SK-N-SH (cell line): ENCODE results near the gene BMAL2. TPM values are rescaled to one million over a fixed set of nuclear protein-coding genes. Genes with fewer than 3 reads are reported as not detected.

Source experiments
- CTCF ChIA-PET: fragments of 300-600, 350-600 bp; formaldehyde crosslinking; extraction: SDS; loops from one replicate; lab custom pipeline; 2021; lab: Yijun Ruan, JAX
- POLR2A ChIA-PET: fragments of 350-600 bp; sonication (Branson Sonifier 250); formaldehyde crosslinking; extraction: SDS; loops from one replicate; lab custom pipeline; 2020; ENCODE audit warnings: antibody characterized with exemption, inconsistent platforms; lab: Yijun Ruan, JAX
- DNase-seq: peaks from one replicate; pipeline ENCODE4 v3.0.0; 2012
- H2AFZ ChIP-seq: fragments of 200-600 bp; sonication (generic); 2 replicates; pipeline ENCODE4 v1.8.1; 2016; ENCODE audit warnings: antibody characterized with exemption, mild to moderate bottlenecking, low read depth
- H3F3A ChIP-seq: fragments of 200-600 bp; sonication (generic); replicated peaks from 2 replicates; pipeline ENCODE3; 2016; ENCODE audit warnings: antibody characterized with exemption, mild to moderate bottlenecking; ENCODE audit not compliant: insufficient read depth
- H3K27ac ChIP-seq, 2 experiments: fragments of 200-500 bp in 1 of 2; fragments of 200-600 bp in 1 of 2; sonication (Bioruptor generic) in 1 of 2; sonication (generic), shearing (Covaris generic) in 1 of 2; 2 replicates each; pipeline versions ENCODE4 v1.5.1 to v1.6.1; 2014 to 2016; ENCODE audit warnings: low read depth in 2 of 2, inconsistent platforms in 1 of 2, low read length in 1 of 2, mild to moderate bottlenecking in 1 of 2, mixed read lengths in 1 of 2
- H3K27me3 ChIP-seq: fragments of 200-600 bp; sonication (generic), shearing (Covaris generic); 2 replicates; pipeline ENCODE4 v1.6.1; 2016; ENCODE audit warnings: mixed run types; ENCODE audit not compliant: insufficient read depth
- H3K36me3 ChIP-seq, 2 experiments: fragments of 200-500 bp in 1 of 2; fragments of 200-600 bp in 1 of 2; sonication (Bioruptor generic) in 1 of 2; sonication (generic) in 1 of 2; replicated peaks in 1 of 2; 2 replicates each; pipeline versions ENCODE3 to v1.5.1; 2014 to 2016; ENCODE audit warnings: low read length in 1 of 2, mild to moderate bottlenecking in 1 of 2; ENCODE audit not compliant: insufficient read depth in 2 of 2, control insufficient read depth in 1 of 2
- H3K4me1 ChIP-seq, 2 experiments: fragments of 200-500 bp in 1 of 2; fragments of 200-600 bp in 1 of 2; sonication (Bioruptor generic) in 1 of 2; sonication (generic), shearing (Covaris generic) in 1 of 2; 2 replicates each; pipeline versions ENCODE4 v1.5.1 to v1.6.1; 2014 to 2016; ENCODE audit warnings: low read depth in 1 of 2, low read length in 1 of 2, mixed run types in 1 of 2; ENCODE audit not compliant: insufficient read depth in 2 of 2, control insufficient read depth in 1 of 2
- H3K4me2 ChIP-seq: fragments of 200-600 bp; sonication (generic), shearing (Covaris generic); 2 replicates; pipeline ENCODE4 v1.6.1; 2017; ENCODE audit warnings: mixed run types
- H3K4me3 ChIP-seq, 2 experiments: fragments of 200-500 bp in 1 of 2; fragments of 200-600 bp in 1 of 2; sonication (Bioruptor generic) in 1 of 2; sonication (generic), shearing (Covaris generic) in 1 of 2; 2 replicates each; pipeline versions ENCODE4 v1.5.1 to v1.8.1; 2014 to 2016; ENCODE audit warnings: low read depth in 2 of 2, inconsistent platforms in 1 of 2, low read length in 1 of 2, mild to moderate bottlenecking in 1 of 2, mixed read lengths in 1 of 2, moderate library complexity in 1 of 2
- H3K79me2 ChIP-seq: fragments of 200-600 bp; sonication (generic); 2 replicates; pipeline ENCODE4 v1.8.1; 2017; ENCODE audit warnings: mild to moderate bottlenecking; ENCODE audit not compliant: insufficient read depth
- H3K9ac ChIP-seq: fragments of 200-600 bp; sonication (generic); 2 replicates; pipeline ENCODE4 v1.6.1; 2017; ENCODE audit warnings: mixed run types
- H3K9me2 ChIP-seq: fragments of 200-600 bp; sonication (generic); 2 replicates; pipeline ENCODE4 v1.6.1; 2017; ENCODE audit warnings: mixed run types
- H3K9me3 ChIP-seq: fragments of 200-600 bp; sonication (generic); 2 replicates; pipeline ENCODE4 v1.6.1; 2017; ENCODE audit warnings: mixed run types, mild to moderate bottlenecking, moderate library complexity
- H4K20me1 ChIP-seq: fragments of 200-600 bp; sonication (generic); 2 replicates; pipeline ENCODE4 v1.6.1; 2017; ENCODE audit warnings: mild to moderate bottlenecking, mixed run types; ENCODE audit not compliant: insufficient read depth
- CHD2 ChIP-seq: fragments of 150-350 bp; IDR thresholded peaks from 2 replicates; pipeline ENCODE4 v1.6.1; 2018; ENCODE audit warnings: low read length; ENCODE audit not compliant: partially characterized antibody
- FOXM1 ChIP-seq: IDR thresholded peaks from 2 replicates; pipeline ENCODE4 v1.4.0; 2012; ENCODE audit warnings: low read depth, mild to moderate bottlenecking
- GATA2 ChIP-seq: sonication (generic); formaldehyde crosslinking; IDR thresholded peaks from 2 replicates; pipeline ENCODE4 v1.5.0; 2020; ENCODE audit warnings: mild to moderate bottlenecking, missing genetic modification reagents
- JUND ChIP-seq: IDR thresholded peaks from 2 replicates; pipeline ENCODE4 v1.4.0; 2012
- MAX ChIP-seq: IDR thresholded peaks from 2 replicates; pipeline ENCODE4 v1.4.0; 2012; ENCODE audit warnings: low read depth
- MEF2A ChIP-seq: IDR thresholded peaks from 2 replicates; pipeline ENCODE4 v1.4.0; 2012; ENCODE audit warnings: low read depth, borderline replicate concordance
- NFIC ChIP-seq: IDR thresholded peaks from 2 replicates; pipeline ENCODE4 v1.4.0; 2012; ENCODE audit warnings: borderline replicate concordance
- RAD21 ChIP-seq: IDR thresholded peaks from 2 replicates; pipeline ENCODE4 v1.6.1; 2012; ENCODE audit warnings: mild to moderate bottlenecking, low read length
- RXRA ChIP-seq: IDR thresholded peaks from 2 replicates; pipeline ENCODE4 v1.4.0; 2012; ENCODE audit warnings: low read depth, mild to moderate bottlenecking, borderline replicate concordance
- SIN3A ChIP-seq: IDR thresholded peaks from 2 replicates; pipeline ENCODE4 v1.6.1; 2012; ENCODE audit warnings: low read depth, mild to moderate bottlenecking, low read length, moderate library complexity, borderline replicate concordance
- TAF1 ChIP-seq: IDR thresholded peaks from 2 replicates; pipeline ENCODE4 v1.6.1; 2012; ENCODE audit warnings: low read depth, mild to moderate bottlenecking, low read length, moderate library complexity, borderline replicate concordance
- TCF12 ChIP-seq: IDR thresholded peaks from 2 replicates; pipeline ENCODE4 v1.4.0; 2012
- USF1 ChIP-seq: IDR thresholded peaks from 2 replicates; pipeline ENCODE4 v1.4.0; 2012; ENCODE audit warnings: low read depth, borderline replicate concordance
- WGBS: methylation state at CpG from one replicate; pipeline ENCODE4 v1.1.6; 2017; ENCODE audit warnings: low lambda C conversion rate; 5-methylcytosine and 5-hydroxymethylcytosine counted together
- polyA plus RNA-seq, 3 experiments: library from polyadenylated mRNA; depleted of rRNA; stranded (reverse); fragments of >200 nt; gene quantifications; 2 replicates each; pipeline ENCODE4 v1.2.3, GENCODE V29; 2012
- TF ChIP-seq, protein P1 (sequence below): IDR thresholded peaks from 2 replicates; pipeline ENCODE4; 2012

Gene BMAL2
- polyA plus RNA-seq, 1 of the 3 experiments (the other 2 are of a cell fraction), result 6.4 TPM

DNA sequence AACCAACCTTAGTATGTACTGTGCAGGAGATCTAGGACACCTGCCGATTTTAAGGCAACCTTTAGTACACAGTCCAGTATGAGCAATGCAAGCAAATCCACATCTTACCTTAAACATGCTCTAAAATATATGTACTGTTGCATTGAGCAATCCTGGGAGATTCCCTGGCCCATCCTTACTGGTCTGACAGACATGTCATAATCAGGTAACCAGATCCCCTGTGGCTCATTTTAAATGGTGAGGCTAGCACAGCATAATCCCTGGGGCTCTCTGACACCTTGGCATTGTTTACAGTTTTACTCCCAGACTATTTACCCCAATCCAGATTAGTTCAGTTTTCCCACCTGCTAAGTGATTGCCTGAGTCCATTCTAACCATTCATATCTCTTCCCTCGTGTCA is 15.1 kb downstream of the BMAL2 start:
- Histone ChIP-seq H4K20me1 (no peaks in the 10 kb centered on the region), H3K79me2 (peaks cover 50% of the 10 kb centered on the region), H3K4me3 (no peak overlapping the region), H3K27me3 (no peaks in the 10 kb centered on the region), H2AFZ (no peak overlapping the region), H3K4me1 (peaks cover 0 to 16% of the 10 kb centered on the region in 2 experiments; a peak in 2 of 4 replicates), H3K27ac (no peak overlapping the region), H3K4me2 (no peak overlapping the region), H3K36me3 (no peaks in the 10 kb centered on the region), H3K9me2 (no peaks in the 10 kb centered on the region), H3F3A (peaks cover 19% of the 10 kb centered on the region), H3K9ac (no peak overlapping the region), H3K9me3 (no peaks in the 10 kb centered on the region)
- TF ChIP-seq MAX (no peak), TAF1 (no peak), FOXM1 (no peak), JUND (no peak), RAD21 (no peak), CHD2 (no peak)
- WGBS, result 40% methylated on average over 2 of the region's 2 CpGs
- ChIA-PET CTCF (interaction anchor here (2.3 kb wide), 1 partner anchor 42 kb away, joined by 10 read pairs; no protein-coding TSS in a partner anchor), POLR2A (no interaction called here)
- DNase-seq, result no peak

DNA sequence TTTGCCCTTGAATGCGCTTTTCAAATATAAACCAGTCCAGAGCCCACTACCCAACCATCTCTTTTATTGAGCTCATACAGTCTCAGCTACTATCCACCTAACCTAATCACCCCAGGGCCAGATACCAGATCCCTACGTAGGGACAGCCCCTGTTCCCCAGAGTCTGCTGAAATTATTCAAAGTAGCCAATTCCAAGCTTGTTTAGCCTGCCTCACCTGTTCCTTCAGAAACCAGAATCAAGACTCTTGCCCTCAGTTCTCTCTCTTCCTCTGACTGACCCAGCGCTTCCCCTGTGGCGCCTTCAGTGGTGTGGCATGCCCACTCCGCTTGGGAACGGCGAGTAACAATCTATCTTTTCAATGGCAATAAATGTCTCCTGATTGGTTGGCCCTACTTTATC is 18.8 kb downstream of the BMAL2 start:
- Histone ChIP-seq H3F3A (no peaks in the 10 kb centered on the region), H3K79me2 (peaks cover 25% of the 10 kb centered on the region; the same call in 1 of the 2 replicates), H3K9me3 (no peaks in the 10 kb centered on the region), H3K27ac (no peak overlapping the region), H3K4me2 (no peak overlapping the region), H4K20me1 (no peaks in the 10 kb centered on the region), H2AFZ (no peak overlapping the region), H3K4me3 (no peak overlapping the region), H3K27me3 (no peaks in the 10 kb centered on the region), H3K4me1 (no peaks in the 10 kb centered on the region), H3K9me2 (no peaks in the 10 kb centered on the region), H3K36me3 (no peaks in the 10 kb centered on the region), H3K9ac (no peak overlapping the region)
- ChIA-PET POLR2A (no interaction called here), CTCF (no interaction called here)
- 95% methylated on average over 7 of the region's 7 CpGs for WGBS
- no peak for TF ChIP-seq RXRA
- TF ChIP-seq GATA2 (CRISPR knock-in tag), result no peak
- TF ChIP-seq, protein P1, sequence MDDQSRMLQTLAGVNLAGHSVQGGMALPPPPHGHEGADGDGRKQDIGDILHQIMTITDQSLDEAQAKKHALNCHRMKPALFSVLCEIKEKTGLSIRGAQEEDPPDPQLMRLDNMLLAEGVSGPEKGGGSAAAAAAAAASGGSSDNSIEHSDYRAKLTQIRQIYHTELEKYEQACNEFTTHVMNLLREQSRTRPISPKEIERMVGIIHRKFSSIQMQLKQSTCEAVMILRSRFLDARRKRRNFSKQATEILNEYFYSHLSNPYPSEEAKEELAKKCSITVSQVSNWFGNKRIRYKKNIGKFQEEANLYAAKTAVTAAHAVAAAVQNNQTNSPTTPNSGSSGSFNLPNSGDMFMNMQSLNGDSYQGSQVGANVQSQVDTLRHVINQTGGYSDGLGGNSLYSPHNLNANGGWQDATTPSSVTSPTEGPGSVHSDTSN, result no peak
- no peak for TF ChIP-seq TCF12
- DNase-seq, result no peak

DNA sequence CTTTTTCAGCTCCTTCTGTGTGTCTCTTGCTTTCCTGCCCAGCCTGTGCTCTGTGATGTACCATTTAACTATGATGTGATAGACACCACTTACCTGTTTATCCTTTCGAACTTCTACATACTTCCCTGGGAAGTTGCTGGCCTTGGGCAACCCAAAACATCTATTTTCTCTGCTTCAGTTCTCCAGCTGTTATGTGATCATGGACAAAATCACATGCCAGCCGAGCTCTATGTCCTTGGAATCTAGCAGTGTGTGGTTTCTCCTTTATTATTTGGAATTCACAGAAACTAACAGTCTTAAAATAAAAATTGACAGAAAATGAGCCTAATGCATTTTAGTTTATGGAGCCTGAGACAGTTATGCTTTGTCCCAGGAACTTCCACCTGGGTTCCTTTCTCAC is 22.9 kb downstream of the BMAL2 start:
- Histone ChIP-seq H3K27me3 (no peaks in the 10 kb centered on the region), H3K9me2 (no peaks in the 10 kb centered on the region), H3K9me3 (no peaks in the 10 kb centered on the region), H3K4me3 (no peak overlapping the region), H3K79me2 (peaks cover 7% of the 10 kb centered on the region; the same call in 1 of the 2 replicates), H2AFZ (no peak overlapping the region), H3K27ac (no peak overlapping the region), H3K36me3 (peaks cover 0 to 3% of the 10 kb centered on the region in 2 experiments), H3K4me2 (no peak overlapping the region), H3K4me1 (no peaks in the 10 kb centered on the region), H4K20me1 (no peaks in the 10 kb centered on the region), H3K9ac (no peak overlapping the region), H3F3A (no peaks in the 10 kb centered on the region)
- whole genome bisulfite sequencing, result 76% methylated on average over 2 of the region's 2 CpGs
- ChIA-PET CTCF (no interaction called here), POLR2A (no interaction called here)
- TF ChIP-seq SIN3A, result no peak
- no peak for TF ChIP-seq NFIC
- no peak for TF ChIP-seq CHD2
- TF ChIP-seq TCF12, result no peak
- no peak for TF ChIP-seq USF1
- TF ChIP-seq MEF2A, result no peak
- TF ChIP-seq RAD21, result no peak
- no peak for DNase-seq
